ENCODE data around the gene NISCH. TPM values are rescaled to one million over a fixed set of nuclear protein-coding genes. Genes with fewer than 3 reads are reported as not detected.

Gene NISCH
- total RNA-seq, 1 donor from 2014 or later: 44.3 TPM

DNA sequence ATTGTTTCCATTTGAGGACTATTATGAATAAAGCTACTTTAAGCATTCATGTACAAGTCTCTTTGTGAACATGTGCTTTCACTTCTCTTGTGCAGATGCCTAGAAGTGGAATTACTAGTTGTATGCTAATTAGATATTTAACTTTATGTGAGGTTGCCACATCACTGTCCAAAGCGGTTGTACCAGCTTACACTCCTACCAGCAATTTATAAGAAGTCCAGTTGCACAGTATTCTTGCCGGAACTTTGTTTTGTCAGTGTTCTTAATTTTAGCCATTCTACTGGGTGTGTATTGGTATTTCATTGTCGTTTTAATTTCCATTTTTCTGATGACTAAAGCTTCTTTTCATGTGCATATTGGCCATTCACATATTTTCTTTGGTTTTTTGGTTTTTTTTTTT lies 39.6 kb upstream of the NISCH start:
- no peaks in the 10 kb centered on the region for H3K9me3 ChIP-seq (replicated peaks)
- H3K4me1 ChIP-seq: peaks cover 27% of the 10 kb centered on the region
- TF ChIP-seq, protein P1, sequence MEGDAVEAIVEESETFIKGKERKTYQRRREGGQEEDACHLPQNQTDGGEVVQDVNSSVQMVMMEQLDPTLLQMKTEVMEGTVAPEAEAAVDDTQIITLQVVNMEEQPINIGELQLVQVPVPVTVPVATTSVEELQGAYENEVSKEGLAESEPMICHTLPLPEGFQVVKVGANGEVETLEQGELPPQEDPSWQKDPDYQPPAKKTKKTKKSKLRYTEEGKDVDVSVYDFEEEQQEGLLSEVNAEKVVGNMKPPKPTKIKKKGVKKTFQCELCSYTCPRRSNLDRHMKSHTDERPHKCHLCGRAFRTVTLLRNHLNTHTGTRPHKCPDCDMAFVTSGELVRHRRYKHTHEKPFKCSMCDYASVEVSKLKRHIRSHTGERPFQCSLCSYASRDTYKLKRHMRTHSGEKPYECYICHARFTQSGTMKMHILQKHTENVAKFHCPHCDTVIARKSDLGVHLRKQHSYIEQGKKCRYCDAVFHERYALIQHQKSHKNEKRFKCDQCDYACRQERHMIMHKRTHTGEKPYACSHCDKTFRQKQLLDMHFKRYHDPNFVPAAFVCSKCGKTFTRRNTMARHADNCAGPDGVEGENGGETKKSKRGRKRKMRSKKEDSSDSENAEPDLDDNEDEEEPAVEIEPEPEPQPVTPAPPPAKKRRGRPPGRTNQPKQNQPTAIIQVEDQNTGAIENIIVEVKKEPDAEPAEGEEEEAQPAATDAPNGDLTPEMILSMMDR (IDR thresholded peaks at IDR 0.05; ENCODE audit: borderline replicate concordance): no peak

DNA sequence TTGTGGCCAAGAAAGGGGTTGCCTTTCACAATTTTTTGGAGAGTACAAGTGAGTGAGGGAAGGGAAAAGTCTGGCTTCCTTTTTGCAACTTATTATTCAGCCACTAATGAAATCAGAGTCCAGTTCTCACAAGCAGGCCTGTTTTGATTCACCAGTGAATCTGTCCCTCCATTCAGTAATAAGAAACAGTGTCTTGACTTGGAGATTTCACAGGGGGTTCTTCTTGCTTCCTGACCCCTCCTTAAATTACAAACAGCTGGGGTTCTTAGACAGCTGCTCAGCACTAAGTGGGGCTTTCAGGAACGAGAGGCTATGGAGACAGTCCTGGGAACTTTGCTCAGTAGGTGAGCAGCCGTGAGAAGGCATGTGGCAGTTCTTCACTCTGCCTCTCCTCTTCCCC lies 35.0 kb upstream of the NISCH start:
- H3K27me3 ChIP-seq (ENCODE audit: low read depth): no peaks in the 10 kb centered on the region
- intact Hi-C loops (cut with micrococcal nuclease): no loop called here
- H3K4me1 ChIP-seq: no peaks in the 10 kb centered on the region
- no peak overlapping the region for H3K4me3 ChIP-seq
- TF ChIP-seq, protein P1 (IDR thresholded peaks at IDR 0.05; ENCODE audit: borderline replicate concordance): no peak
- H3K36me3 ChIP-seq: no peaks in the 10 kb centered on the region
- no peaks in the 10 kb centered on the region for H3K9me3 ChIP-seq (replicated peaks)
- H3K27ac ChIP-seq (replicated peaks): no peak overlapping the region
- no peak for DNase-seq

More for the DNA sequence above, 39.6 kb upstream of the NISCH start:
- DNase-seq: no peak
- no peak overlapping the region for H3K4me3 ChIP-seq
- H3K27me3 ChIP-seq (ENCODE audit: low read depth): no peaks in the 10 kb centered on the region
- H3K27ac ChIP-seq (replicated peaks): no peak overlapping the region
- intact Hi-C loops (cut with micrococcal nuclease): no loop called here
- no peaks in the 10 kb centered on the region for H3K36me3 ChIP-seq

DNA sequence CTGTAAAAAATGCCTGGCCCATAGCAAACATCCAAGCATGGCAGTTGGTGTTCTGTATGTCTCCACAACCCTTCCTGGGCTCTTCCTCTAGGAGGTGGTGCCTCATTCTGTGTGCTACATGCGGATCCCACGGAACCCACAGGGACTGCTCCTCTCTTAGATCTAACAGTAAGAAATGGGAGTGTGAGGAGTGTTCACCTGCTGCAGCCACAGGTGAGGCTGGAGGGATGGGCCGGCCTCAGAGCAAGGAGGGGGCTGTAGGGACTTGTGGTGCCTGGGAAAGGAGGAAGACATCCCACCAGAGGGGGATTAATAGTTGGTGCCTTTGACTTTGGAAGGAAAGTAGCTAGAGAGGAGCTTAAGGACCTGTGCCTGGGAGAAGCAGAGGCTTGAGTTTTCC lies 32.7 kb upstream of the NISCH start:
- no peaks in the 10 kb centered on the region for H3K4me1 ChIP-seq
- H3K27ac ChIP-seq (replicated peaks): no peak overlapping the region
- DNase-seq: no peak
- intact Hi-C loops (cut with micrococcal nuclease): no loop called here
- no peaks in the 10 kb centered on the region for H3K36me3 ChIP-seq
- H3K27me3 ChIP-seq (ENCODE audit: low read depth): no peaks in the 10 kb centered on the region
- no peaks in the 10 kb centered on the region for H3K9me3 ChIP-seq (replicated peaks)
- H3K4me3 ChIP-seq: no peak overlapping the region
- TF ChIP-seq, protein P1 (IDR thresholded peaks at IDR 0.05; ENCODE audit: borderline replicate concordance): no peak

DNA sequence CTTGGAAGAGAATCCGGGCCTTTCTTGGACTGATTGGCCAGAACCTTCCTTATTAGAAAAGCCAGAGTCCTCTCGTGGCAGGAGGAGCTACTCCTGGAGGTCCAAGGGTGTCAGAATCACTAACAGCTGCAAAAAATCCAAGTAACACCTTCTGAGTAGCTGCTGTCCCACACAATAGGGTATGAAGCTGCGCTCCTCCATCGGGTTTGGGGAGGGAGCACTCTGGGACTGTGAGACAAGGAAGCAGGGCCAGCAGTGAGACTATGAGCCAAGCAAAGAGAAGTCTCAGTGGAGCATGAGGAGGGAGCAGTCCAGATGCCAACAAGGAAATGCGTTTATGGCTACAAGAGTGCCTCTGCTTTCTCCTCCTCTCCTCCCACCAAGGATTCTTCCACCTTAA lies 32.2 kb upstream of the NISCH start:
- Histone ChIP-seq H3K36me3 (no peaks in the 10 kb centered on the region), H3K4me3 (no peak overlapping the region), H3K27ac (replicated peaks) (no peak overlapping the region), H3K9me3 (replicated peaks) (no peaks in the 10 kb centered on the region), H3K27me3 (ENCODE audit: low read depth) (no peaks in the 10 kb centered on the region), H3K4me1 (no peaks in the 10 kb centered on the region)
- DNase-seq: no peak
- TF ChIP-seq, protein P1 (IDR thresholded peaks at IDR 0.05; ENCODE audit: borderline replicate concordance): no peak
- intact Hi-C loops (cut with micrococcal nuclease): no loop called here

DNA sequence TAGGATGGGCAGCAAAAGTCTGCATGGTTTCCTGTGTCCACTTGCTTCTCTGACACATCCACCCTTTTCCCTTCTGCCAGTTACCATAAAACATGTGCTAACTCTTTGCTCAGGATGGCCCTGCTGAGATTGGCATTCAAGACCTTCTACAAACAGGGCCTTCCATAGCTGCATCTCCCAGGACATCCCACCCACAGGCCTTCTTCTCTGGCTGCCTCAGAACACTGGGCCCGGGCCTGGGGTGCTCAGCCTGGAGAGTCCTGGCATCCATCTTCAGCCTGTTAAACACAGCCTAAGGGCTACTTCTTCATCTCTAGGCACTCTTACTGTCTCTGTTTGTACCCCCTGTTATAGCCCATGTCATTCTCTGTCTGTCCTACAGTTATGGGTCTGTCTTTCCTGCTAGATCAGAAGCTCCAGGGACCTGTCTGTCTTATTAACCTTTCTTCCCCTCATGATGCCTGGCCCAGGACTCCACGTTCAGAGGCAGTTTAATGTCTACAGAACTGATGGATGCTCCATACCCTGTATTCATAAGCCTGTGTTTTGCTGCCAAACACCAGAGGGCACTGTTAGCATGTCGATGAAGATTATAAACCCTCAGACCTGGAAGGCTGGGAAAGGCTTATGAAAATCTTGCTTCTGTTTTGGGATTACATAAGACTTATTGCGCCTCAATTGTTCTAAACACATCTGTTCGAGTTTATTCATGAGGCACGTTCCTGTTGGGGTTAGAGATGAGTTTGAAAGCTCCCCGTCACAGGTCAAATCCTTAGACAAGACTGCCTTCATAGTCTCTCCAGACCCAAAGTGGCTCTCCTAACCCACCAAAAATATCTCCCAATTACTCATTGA lies 27.0 kb upstream of the NISCH start:
- peak; percentile 50 for DNase-seq
- no peak overlapping the region for H3K4me3 ChIP-seq
- H3K27me3 ChIP-seq (ENCODE audit: low read depth): no peaks in the 10 kb centered on the region
- TF ChIP-seq, protein P1 (IDR thresholded peaks at IDR 0.05; ENCODE audit: borderline replicate concordance): peak; percentile 87
- intact Hi-C loops (cut with micrococcal nuclease): no loop called here
- H3K36me3 ChIP-seq: no peaks in the 10 kb centered on the region
- no peaks in the 10 kb centered on the region for H3K9me3 ChIP-seq (replicated peaks)
- peak overlapping the region; percentile 79 for H3K27ac ChIP-seq (replicated peaks)
- peaks cover 47% of the 10 kb centered on the region for H3K4me1 ChIP-seq
